ENCODE results near the gene SENP6. TPM values are rescaled to one million over a fixed set of nuclear protein-coding genes. Genes with fewer than 3 reads are reported as not detected.

Gene SENP6
- total RNA-seq, 4 donors from 2014 or later: 50.3 to 67.9 (median 57.6) TPM

DNA sequence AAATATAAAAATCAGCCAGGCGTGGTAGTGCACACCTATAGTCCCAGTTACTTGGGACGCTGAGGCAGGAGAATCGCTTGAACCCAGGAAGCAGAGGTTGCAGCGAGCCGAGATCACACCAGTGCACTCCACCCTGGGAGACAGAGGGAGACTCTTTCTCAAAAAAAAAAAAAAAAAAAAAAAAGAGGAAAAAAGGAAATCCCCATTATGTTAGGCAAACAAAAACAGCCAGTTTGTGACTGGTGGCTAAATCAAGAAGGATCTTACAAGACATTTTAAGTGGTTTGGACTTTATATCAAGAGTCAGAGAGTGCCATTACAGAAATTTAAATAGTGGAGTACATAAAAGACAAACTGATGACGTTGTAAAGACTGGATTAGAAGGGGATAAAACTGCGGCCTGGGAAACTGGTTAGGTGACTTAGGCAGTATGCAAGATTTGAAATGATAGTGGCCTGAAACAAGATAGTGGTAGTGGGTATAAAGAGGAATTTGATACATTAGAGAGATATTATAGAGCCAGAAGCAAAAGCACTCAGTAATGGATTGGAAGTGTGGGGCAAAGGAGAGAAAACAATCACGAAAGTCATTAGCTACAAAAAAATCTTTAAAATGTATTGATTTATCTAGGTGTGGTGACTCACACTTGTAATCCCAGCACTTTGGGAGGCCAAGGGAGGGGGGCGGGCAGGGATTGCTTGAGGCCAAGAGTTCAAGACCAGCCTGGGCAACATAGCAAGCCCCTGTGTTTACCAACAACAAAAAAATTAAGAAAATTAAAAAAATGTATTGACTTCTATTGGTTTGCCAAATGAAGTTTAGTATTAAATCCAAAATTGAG, 145.7 kb downstream of the SENP6 start:
- no peak overlapping the region for H3K27ac ChIP-seq
- ATAC-seq: no peak
- H3K36me3 ChIP-seq: no peaks in the 10 kb centered on the region
- peaks cover 12 to 15% of the 10 kb centered on the region in 2 donors for H3K4me1 ChIP-seq
- TF ChIP-seq, protein P1, sequence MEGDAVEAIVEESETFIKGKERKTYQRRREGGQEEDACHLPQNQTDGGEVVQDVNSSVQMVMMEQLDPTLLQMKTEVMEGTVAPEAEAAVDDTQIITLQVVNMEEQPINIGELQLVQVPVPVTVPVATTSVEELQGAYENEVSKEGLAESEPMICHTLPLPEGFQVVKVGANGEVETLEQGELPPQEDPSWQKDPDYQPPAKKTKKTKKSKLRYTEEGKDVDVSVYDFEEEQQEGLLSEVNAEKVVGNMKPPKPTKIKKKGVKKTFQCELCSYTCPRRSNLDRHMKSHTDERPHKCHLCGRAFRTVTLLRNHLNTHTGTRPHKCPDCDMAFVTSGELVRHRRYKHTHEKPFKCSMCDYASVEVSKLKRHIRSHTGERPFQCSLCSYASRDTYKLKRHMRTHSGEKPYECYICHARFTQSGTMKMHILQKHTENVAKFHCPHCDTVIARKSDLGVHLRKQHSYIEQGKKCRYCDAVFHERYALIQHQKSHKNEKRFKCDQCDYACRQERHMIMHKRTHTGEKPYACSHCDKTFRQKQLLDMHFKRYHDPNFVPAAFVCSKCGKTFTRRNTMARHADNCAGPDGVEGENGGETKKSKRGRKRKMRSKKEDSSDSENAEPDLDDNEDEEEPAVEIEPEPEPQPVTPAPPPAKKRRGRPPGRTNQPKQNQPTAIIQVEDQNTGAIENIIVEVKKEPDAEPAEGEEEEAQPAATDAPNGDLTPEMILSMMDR (IDR thresholded peaks at IDR 0.05 in 4 of 5, conservative IDR thresholded peaks at IDR 0.05 in 1 of 5): no peak
- TF ChIP-seq POLR2A (IDR thresholded peaks at IDR 0.05): no peak
- in situ Hi-C loops (cut with MboI; ENCODE audit: low sequenced_read_pairs in 4 of 4) (no loop called here), intact Hi-C loops (cut with DNase I; ENCODE audit: low total_unique reads) (no loop called here)
- DNase-seq: no peak
- no peaks in the 10 kb centered on the region for H3K27me3 ChIP-seq
- no peaks in the 10 kb centered on the region for H3K9me3 ChIP-seq
- H3K4me3 ChIP-seq: no peak overlapping the region

DNA sequence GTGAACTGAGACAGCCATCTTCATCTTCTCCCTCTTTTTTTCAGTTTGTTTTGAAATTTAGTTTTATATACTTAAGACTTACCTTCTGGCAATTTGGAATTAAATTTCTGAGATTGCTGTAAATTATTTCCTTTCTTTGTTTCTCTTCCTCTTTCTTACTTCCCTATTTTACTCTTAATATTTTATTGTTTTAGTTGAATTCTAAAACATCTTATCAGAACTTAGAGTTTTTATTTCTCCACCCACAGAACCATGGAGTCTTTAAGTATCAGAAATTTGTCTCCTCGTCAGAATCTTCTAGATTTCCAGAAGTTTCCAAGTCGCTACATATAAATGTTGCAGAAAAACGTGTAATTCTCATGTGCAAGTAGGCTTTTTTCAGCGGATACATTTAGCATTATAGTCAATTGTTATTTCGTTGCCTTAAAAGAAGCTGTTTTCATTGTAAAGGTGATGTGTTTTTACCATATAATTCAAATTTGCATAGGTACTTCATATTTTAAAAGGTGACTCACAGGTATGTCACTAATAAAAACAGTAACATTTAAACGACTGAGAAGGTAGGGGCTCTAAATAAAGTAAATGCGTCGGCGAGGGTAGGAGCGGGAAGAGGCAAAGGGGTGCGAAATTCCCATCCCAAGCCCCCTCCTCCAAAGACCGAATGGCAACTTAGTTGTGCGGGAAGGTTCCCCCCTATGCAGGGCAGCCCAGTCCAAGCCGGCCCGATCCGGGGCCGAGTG, 146.5 kb downstream of the SENP6 start:
- TF ChIP-seq, protein P1 (IDR thresholded peaks at IDR 0.05 in 4 of 5, conservative IDR thresholded peaks at IDR 0.05 in 1 of 5): no peak
- TF ChIP-seq POLR2A (IDR thresholded peaks at IDR 0.05): no peak
- H3K27me3 ChIP-seq: no peaks in the 10 kb centered on the region
- ATAC-seq: no peak

DNA sequence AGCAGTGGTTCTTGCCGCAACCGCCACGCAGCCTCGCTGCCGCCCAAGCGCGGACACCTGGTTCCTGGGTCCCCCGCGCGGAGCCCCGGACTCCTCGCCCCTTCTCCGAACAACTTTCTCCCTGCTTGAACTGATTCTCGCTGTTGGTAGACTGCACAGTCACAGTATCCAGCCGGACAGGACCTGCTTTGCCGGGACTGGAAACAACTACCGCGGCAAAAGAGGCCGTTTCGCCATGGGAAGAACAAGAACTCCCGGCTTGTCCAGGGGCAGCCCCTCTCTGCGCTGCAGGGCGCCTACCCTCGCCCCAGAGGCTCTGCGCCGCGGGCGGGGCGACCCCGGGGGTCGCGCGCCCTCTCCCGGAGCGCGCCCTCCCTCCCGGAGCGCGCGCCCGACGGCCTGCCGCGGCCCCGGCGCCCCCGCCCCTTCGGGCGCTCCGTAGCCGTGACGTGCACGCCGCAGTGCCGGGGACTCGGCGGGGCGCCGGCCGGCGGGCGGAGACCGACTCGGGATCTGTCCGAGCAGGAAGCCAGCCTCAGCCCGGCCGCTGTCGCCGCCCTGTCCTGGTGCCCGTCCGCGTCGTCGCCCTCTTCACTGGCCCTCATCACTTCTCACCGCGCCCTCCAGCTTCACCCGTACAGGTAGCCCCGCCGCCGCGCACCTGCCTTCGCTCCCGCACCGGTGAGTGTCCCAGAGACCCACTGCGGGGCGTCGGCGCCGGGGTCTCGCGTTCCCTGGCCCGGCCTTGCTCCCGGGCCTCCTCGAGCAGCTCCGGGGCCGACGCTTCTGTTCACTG, 147.3 kb downstream of the SENP6 start, which contains the start of gene MYO6:
Gene MYO6, plus strand, starts transcription at position 497 of the 796 bp plus-strand sequence. CDS start 68,309 bp downstream, outside the sequence.
- Histone ChIP-seq H3K27me3 (no peaks in the 10 kb centered on the region), H3K4me3 (peak within 1 kb of the TSS; percentile 72 to 96 (median 93)), H3K36me3 (no peaks in the 10 kb centered on the region), H3K9me3 (no peaks in the 10 kb centered on the region), H3K4me1 (peaks cover 12 to 18% of the 10 kb centered on the region in 2 donors), H3K27ac (peak within 1 kb of the TSS; percentile 76 to 82 (median 82))
- peak; percentile 77 to 81 for TF ChIP-seq POLR2A (IDR thresholded peaks at IDR 0.05)
- TF ChIP-seq, protein P1 (IDR thresholded peaks at IDR 0.05 in 4 of 5, conservative IDR thresholded peaks at IDR 0.05 in 1 of 5): no peak
- ATAC-seq: peak; percentile 92 to 93
- peak; percentile 32 to 52 for DNase-seq
- intact Hi-C loops (cut with DNase I; ENCODE audit: low total_unique reads): no loop called here
- in situ Hi-C loops (cut with MboI; ENCODE audit: low sequenced_read_pairs in 4 of 4): no loop called here

More for the DNA sequence above, 146.5 kb downstream of the SENP6 start:
- Histone ChIP-seq H3K4me3 (peak overlapping the region; percentile 72 to 96 (median 93)), H3K9me3 (no peaks in the 10 kb centered on the region), H3K27ac (peak overlapping the region; percentile 76 to 82 (median 82)), H3K4me1 (peaks cover 12 to 15% of the 10 kb centered on the region in 2 donors), H3K36me3 (no peaks in the 10 kb centered on the region)
- intact Hi-C loops (cut with DNase I; ENCODE audit: low total_unique reads): no loop called here
- DNase-seq: no peak
- in situ Hi-C loops (cut with MboI; ENCODE audit: low sequenced_read_pairs in 4 of 4): no loop called here

DNA sequence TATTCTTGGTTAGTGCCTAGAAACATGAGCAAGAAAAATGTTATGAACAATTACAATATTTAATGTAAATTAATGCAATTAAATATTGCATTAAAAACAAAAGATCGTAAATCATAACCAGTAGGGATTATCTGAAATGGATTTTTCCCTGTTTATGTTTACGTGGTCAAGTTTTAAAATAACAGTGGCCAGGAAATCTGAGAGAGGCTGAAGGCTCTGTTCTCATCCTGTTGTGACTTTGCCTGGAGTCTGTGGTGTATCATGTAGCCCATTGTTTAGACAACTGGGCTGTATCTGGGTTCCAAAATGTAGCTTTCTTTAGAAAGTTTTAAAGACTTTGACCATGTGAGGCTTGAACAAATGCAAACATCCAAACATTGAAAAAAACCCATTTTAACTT, 149.8 kb downstream of the SENP6 start:
- Histone ChIP-seq H3K36me3 (no peaks in the 10 kb centered on the region), H3K4me3 (no peak overlapping the region), H3K4me1 (peaks cover 12 to 18% of the 10 kb centered on the region in 2 donors), H3K9me3 (no peaks in the 10 kb centered on the region), H3K27ac (no peak overlapping the region), H3K27me3 (no peaks in the 10 kb centered on the region)
- no peak for TF ChIP-seq POLR2A (IDR thresholded peaks at IDR 0.05)
- TF ChIP-seq, protein P1 (IDR thresholded peaks at IDR 0.05 in 4 of 5, conservative IDR thresholded peaks at IDR 0.05 in 1 of 5): no peak
- ATAC-seq (no peak), DNase-seq (no peak)
- intact Hi-C loops (cut with DNase I; ENCODE audit: low total_unique reads) (no loop called here), in situ Hi-C loops (cut with MboI; ENCODE audit: low sequenced_read_pairs in 4 of 4) (no loop called here)

Measured in gastrocnemius medialis (tissue), 4 donors.